Measurements from ENCODE around the gene LYSMD3.
"Not testable (repeated sequence)": the region's sequence is repeated elsewhere in the genome, so short reads cannot be mapped to it uniquely, and the experiment has no call there.

LYSMD3 gene

DNA sequence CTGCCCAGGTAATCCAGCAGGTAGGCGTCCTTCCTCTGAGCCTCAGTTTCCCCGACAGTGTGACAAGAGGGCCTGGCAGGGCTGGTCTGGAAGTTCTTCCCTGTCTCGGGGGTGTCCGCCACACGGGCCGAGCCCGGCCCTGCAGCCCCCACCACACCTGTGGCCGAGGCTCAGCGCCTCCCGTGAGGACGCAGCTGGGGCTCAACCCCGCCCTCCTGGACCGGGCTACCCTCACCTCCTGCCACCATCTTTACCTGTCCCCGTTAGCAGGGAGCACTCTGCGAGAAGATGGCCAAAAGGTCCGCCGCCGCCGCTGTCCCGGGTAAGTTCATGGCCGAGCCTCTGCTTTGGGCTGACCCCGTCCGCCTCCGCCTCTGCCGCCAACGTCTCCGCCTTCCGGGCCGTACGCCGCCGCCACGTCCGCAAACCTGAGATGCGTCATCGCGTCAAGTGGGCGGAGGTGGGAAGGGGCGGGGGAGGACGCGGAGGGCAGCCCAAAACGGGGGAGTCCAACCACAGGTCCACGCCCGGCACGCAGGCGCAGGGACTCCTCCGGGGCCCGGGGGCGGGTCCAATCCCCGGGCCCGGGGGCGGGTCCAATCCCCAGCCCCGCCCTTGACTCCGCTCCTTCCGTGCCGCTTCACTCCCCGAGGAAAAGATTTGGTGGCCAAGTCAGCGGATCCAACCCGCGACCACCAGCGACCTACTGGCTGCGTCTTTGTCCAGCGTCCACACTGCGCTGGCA, at the start of gene LYSMD3:
Gene LYSMD3, minus strand, starts transcription at position 391 of the 745 bp plus-strand sequence. CDS start 4,295 bp downstream, outside the sequence.
- peak; percentile 96 for DNase-seq (ENCODE audit: low spot score)

DNA sequence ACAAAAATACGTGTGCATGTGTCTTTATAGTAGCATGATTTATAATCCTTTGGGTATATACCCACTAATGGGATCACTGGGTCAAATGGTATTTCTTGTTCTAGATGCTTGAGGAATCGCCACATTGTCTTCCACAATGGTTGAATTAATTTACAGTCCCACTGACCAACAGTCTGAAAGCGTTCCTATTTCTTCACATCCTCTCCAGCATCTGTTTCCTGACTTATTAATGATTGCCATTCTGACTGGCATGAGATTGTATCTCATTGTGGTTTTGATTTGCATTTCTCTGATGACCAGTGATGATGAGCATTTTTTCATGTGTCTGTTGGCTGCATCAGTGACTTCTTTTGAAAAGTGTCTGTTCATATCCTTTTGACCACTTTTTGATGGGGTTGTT, 47.2 kb upstream of the LYSMD3 start:
- not testable (repeated sequence) for DNase-seq (ENCODE audit: low spot score)

DNA sequence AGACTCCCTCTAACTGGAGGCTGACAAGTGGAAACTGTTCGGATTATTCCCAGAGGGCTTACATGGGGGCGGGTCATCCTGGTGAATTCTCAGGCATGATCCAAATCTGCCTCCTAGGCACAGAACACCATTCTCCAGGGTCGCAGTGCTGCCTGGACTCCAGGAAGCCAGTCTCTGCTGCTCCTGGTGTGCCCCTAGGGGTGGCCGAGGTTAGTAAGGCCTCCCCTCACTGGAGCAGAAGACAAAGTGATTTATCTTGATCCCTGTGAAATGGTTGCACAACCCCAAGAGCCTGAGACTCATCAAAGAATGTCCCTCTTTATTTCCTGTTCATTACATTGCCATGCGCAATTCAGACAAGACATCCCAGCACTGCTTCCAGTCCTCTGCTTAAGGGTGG, 46.3 kb upstream of the LYSMD3 start:
- DNase-seq (ENCODE audit: low spot score), result no peak

DNA sequence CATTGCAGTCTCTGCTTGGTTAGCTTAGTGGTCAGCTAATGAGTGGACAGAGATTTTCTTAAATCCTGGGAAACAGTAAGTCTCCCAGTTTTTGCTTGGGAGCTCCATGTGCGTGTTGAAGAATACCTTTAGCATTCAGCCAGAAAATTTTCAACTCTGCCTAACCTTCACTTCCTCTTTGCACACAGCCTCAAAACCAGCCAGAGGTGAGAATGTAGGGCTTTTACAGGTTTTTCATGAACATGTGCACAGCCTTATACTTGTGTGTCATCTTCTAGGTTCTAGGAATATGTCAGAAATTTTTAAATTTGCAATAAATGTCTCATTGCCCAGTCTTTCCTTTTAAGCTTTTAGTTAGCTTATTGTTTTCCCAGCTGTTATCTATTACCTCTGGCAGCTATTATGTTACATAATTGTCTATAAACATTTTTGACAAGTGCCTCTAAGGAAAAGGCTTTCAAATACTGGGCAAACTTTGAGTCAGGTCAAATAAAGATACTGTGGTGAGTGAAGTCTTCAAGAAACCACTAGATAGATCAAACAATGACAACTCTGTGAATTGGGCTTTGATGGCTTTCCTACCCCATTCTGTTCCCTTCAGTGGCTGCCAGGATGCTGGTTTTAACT, 41.9 kb upstream of the LYSMD3 start:
- DNase-seq (ENCODE audit: low spot score), result no peak

DNA sequence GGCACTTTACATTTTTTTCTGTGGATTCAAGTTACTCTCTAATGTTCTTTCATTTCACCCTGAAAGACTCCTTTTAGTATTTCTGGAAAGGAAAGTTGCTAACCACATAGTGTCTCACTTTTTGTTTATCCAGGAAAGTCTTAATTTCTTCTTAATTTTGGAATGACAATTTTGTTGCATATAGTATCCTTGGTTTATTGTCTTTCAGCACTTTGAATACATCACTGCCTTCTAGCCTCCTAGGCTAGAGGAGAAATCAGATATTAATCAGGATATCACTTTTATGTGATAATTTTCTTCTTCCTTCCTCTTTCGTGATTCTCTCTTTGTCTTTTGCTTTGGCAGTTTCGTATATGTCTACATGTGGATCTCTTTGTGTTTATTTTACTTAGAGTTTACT, 40.6 kb upstream of the LYSMD3 start:
- no peak for DNase-seq (ENCODE audit: low spot score)

DNA sequence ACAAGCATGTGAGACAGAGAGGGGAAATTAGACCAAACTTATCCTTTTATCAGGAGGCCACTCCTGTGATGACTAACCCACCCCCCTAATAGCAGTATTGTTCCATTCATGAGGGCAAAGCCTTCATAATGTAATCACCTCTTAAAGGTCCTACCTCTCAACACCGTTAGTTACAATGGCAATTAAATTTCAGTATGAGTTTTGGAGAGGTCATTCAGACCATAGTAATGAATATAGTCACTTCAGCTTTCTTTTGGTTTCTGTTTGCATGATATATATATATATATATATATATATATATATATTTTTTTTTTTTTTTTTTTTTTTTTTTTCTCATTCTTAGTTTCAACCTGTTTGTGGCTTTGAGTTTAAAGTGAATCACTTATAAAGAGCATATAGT, 39.7 kb upstream of the LYSMD3 start:
- no peak for DNase-seq (ENCODE audit: low spot score)

DNA sequence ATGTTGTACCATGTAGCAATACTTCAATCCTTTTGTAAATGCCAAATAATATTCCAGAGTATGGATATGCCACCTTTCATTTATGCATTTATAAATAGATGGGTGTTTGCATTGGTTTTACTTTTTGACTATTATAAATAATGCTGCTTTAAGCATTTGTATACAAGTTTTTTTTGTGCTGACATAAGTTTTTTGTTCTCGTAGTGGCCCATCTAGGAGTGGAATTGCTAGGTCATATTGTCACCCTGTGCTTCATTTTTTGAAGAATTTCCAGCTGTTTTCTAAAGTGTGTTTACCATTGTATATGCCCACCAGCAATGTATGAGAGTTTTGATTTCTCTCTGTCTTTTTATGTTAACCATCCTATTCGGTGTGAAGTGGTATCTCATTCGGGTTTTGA, 36.1 kb upstream of the LYSMD3 start:
- no peak for DNase-seq (ENCODE audit: low spot score)

DNA sequence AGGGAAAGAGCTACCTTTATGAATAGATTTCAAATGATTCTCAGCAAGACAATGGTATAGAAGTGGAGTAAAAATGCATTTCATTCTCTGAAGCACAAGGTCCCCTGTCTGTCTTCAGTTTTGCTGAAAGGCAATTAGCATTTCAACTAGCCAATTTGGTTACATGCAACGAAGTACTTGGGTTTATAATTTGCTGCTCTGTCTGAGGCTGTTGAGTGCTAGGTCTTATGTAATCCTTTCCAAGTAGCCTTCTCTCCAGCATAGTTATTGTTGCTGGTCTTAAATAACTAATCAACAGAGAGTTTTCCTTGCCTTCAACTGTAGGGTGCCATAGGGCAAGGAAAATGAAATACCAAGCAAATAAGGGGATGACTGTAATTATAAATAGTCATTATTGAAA, 33.7 kb upstream of the LYSMD3 start:
- no peak for DNase-seq (ENCODE audit: low spot score)

DNA sequence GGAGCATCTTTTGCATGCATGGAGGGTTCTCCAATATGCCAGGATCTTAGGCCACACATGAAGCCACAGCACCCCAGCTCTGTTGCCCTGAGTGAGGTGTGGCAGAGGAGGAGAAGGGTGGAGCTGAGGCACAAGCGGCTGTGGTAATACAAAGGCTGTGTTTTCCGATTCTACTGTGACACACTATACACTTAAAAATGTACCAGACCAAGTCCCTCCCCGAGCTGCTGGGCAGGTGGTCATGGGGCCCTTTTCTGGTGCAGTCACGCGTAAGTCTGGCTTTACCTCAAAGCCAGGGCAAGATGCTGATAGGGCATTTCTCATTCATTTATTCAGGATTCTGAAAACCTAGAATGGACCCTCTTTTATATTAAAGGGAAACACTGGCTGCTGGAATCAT, 33.0 kb upstream of the LYSMD3 start:
- DNase-seq (ENCODE audit: low spot score), result no peak

DNA sequence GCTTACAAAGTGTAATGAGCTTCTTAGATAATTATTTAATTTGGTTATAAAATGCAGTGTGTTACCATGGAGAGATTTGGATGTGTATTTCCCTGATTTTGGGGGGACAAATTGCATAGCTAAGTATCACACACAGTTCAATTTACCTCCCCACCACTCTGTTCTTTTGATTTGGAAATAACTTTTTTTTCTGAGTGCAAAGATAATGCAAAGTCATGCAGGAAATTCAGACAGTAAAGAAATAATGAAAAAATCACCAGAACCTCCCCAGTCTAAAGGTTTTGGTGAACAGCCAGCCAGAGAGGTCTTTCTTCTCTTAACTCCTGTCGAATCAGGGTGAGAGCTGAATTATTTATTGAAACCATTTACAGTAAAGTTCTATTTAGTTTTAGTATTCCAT, 32.4 kb upstream of the LYSMD3 start:
- no peak for DNase-seq (ENCODE audit: low spot score)

DNA sequence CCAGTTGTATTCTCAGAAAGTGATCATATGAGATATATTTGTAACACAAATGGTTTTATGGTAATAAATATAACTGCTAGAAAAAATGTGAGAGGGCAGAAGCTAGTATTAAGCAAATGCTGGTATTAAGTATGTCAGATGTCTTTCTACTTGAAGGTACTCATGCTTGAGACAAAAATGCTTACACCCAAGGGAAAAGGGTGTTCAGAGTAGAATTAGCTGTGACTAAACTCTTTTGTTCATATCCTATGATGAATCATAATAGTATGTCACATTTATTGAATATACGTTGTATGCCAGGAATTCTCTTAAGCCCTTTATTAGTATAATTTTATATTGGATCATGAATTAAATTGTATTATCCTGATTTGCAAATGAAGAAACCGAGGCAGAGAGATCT, 31.4 kb upstream of the LYSMD3 start:
- DNase-seq (ENCODE audit: low spot score), result no peak

DNA sequence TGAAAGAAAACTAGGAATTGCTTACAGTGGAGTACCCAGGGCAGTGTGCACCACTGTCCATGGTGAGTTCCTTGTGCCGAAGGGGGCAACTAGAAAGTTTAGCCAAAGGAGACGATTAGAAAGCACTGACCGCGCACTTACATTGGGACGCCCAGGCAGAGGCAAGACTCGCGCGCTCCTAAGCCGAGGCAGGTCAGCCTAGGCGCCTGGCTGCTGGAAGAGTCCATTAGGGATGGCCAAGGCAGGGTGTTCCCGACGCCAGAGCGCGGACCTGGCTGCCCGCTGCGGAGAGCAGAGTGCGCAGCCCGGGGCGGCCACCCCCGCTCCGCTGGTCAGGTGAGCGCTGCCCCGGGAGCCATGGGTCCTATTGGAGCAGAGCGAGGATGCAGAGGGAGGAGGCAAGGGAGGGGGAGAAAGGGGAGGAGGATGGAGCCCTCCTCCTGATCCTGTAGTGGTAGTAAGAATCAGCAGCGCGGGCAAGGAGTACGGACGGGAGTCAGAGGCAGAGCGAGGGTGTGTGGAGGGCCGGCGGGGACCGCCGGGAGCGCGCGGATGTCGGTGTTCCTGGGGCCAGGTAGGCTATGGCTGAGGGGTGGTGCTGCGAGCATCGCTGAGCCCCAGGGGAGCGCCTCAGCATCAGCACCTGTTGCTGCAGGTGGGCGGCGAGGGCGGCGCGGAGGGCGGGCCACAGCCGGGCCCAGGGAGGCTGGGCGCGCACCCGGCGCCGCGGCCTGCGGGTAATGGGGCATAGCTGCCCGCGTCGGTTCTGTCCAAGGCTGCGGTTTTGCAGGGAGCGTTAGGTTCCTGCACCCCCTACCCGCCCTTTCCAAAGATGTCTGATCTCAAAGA, 29.2 kb upstream of the LYSMD3 start, which contains the start of gene ADGRV1:
Gene ADGRV1, plus strand, starts transcription at position 454 of the 849 bp plus-strand sequence. Its CDS starts 99 bp downstream, at position 553.
- no peak for DNase-seq (ENCODE audit: low spot score)

DNA sequence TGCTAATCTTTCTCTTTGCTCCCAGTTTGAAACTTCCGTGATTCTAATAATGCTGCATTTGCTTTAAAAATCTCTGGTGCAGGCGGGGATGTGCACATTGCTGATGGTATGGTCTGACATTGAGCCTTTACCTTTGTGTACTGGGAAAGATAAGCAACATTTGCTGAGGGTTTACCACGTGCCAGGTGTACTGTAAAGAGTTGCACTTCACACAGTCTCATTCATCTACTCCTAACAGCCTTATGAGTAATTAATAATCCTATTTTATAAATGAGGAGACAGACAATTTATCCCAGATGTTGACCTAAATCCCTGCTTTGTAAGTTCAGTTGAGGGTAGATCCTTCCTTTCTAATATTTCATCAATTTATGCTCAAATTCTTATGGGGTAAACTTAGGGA, 28.5 kb upstream of the LYSMD3 start:
- DNase-seq (ENCODE audit: low spot score), result no peak

DNA sequence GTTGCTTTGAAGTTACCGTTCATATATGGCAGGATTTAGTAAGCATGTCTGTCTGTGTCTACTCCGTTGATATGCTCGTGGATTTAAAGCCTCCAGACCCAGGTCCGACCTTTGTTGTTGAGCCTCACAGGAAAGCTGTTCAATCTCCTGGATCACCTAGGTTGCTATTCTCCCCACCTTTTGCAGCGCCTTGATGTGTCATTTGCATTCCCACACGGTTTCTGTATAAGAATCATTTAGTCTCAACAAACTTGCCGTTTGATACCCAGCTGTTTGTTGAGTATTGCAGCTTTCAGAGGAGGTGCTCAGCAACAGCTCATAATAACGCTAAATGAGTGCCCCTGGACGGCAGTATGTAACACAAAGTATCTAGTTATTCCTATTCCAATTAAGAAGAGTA, 28.0 kb upstream of the LYSMD3 start:
- no peak for DNase-seq (ENCODE audit: low spot score)

DNA sequence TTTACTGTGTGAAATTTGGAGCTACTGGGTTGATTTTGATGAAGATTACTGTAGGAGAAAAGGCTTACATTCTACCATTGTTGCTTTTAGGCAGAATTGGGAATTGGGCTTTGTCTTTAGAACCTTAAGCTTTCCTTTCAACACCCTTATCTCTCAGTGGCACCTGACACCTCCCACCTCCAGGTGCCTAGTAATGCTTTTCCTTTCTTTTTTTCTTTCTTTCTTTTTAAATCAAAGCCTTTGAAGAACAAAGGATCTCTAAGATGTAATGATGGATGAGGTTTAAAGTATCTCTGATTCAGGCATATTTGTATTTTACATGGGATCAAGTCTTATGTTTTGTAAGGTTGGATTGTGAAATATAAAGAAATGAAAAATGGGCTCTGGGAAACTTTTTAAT, 26.3 kb upstream of the LYSMD3 start:
- DNase-seq (ENCODE audit: low spot score), result no peak

DNA sequence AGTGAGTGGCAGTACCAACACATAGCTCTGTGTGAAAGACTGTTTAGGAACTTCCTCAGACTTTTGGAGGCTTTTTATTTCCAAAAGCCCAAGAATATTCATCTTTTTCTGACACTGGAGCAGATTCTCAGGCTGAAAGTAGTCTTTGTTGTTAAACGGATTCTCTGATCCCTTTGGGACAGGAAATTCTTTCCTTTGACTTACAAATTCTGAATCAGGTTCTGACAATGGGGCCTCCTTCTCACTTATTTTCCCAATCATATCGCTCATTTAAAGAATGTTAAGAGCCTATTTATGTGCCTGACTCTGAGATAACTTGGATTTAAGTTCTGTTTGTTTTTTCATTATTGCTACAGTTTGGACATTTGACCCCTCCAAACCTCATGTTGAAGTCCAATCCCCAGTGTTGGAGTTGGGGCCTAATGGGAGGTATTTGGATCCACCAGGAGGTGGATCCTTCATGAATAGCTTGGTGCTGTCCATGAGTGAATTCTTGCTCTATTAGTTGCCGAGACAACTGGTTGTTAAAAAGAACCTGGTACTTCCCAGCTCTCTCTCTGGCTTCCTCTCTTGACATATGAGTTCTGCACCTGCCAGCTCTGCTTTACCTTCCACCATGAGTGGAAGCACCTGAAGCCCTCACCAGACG, 25.1 kb upstream of the LYSMD3 start:
- no peak for DNase-seq (ENCODE audit: low spot score)

DNA sequence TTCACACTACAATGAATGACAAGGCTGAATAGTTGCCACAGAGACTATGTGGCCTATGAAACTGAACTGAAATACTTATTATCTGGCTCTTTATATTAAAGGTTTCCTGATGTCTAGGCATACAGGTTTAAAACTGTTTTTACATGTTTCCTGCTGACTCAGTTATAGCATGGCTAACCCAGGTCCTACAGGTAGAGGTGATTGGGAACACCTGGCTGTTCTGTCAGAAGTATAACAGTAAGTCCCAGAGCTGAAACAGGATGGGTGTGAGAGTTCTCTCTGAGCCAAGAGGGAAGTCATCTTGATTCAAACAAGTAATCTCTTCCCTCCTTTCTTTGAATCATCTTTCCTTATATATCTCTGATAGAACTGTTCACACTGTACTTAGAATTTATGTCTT, 24.3 kb upstream of the LYSMD3 start:
- DNase-seq (ENCODE audit: low spot score), result no peak

DNA sequence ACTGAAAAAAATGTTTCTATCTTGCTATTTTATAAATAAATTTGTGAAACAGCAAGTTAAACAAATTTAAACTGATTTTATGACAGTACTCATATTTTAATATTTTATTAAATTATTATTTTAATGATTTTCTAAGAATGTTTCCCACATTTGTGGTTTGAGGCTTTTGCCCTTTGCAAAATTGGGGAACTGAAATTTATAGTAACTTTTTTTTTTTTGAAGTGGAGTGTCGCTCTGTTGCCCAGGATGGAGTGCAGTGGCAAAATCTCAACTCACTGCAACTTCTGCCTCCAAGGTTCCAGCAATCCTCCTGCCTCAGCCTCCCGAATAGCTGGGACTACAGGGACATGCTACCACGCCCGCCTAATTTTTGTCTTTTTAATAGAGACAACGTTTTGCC, 22.0 kb upstream of the LYSMD3 start:
- no peak for DNase-seq (ENCODE audit: low spot score)

DNA sequence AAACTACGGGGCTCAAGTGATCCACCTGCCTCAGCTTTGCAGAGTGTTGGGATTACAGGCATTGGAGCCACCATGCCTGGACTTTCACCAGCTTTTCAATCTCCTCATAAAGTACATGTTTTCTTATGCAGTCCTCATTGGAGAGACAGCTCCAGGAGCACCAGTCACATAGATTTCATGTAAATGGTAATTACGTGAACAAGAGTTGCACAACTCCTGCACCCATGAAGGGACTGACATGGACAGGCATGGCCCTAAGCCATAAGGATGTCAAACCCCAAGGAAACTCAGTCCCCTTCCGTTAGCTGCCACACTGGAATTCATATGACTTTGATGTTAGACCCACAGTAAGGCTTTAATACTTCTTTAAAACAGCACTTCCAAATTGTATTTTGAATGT, 21.6 kb upstream of the LYSMD3 start:
- DNase-seq (ENCODE audit: low spot score), result no peak

DNA sequence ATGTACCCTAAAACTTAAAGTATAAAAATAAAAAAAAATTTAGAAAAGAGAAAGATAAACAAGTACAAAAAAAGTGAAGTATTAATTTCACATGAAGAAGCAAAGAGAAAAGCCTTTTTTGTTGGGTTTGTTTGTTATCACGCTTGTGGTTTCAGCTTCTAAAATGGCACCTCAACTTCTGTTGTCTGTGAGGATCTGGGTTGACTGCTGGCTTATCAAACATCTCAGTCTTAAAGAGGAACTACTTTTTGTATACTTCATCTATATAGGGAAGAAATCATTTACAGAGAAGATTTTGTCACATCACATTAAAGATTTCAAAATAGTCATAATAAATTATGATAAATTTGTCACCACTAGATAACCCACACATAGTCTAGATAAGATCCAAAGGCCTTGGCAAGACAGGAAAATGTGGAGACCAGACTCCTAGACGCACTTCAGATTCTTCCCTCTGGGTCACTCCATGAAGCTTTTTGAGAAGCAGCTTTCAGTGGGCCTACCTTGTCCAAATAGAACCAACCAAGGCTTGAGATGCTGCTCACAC, 20.4 kb upstream of the LYSMD3 start:
- no peak for DNase-seq (ENCODE audit: low spot score)

DNA sequence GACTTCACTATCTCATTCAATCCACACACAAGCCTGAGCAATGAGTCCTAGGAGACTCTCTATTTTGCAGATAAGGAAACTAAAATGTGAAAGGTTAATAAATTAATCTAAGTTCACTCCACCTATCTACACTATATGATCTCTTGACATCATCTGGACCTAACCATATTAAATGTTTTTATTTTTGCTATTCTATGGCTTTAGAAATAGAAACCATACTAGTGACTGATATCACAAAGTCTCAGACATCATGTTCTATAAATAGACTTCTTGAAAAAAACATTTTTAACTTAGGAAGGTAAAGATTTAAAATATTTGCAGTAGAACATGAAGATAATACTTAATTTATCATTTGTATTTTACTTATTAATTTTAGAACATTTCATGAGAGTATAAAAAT, 19.8 kb upstream of the LYSMD3 start:
- no peak for DNase-seq (ENCODE audit: low spot score)

DNA sequence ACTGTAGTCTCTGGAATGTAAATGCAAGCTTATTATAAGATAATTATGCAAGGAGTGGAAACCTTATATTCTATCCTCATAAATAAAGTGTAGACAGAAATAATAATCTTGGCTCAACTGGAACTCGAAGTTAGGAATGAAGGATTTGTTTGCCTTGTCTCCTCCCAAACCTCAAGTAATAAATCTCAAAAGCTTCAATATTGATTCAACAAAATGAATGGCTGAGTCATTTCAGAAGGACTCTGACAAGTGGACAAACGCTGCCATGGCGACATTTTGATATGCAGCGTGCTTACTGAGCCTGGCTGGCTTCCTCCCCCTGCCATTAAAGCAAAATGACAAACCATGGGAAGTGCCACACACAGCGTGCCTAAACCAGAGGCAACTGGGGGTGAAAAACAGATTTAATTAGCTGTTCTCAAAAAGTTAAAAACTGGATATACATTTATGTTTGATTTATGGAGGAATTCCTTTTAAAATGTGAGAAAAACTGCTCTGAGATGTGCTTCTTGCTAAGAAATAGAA, 18.7 kb upstream of the LYSMD3 start:
- DNase-seq (ENCODE audit: low spot score), result no peak
